Neural progenitor cell (in vitro differentiated cells): ENCODE data around the gene PARN. TPM values are rescaled to one million over a fixed set of nuclear protein-coding genes. Genes with fewer than 3 reads are reported as not detected.
A peak's percentile ranks its signal among the peaks of the same experiment; 100 is the strongest.

Experiments used
- DNase-seq: peaks from one replicate; pipeline ENCODE4 v3.0.0-alpha.2; 2016; ENCODE audit warnings: low spot score
- H2AFZ ChIP-seq: fragments of 200-600 bp; sonication (generic); replicated peaks from 2 replicates; pipeline ENCODE4 v1.6.1; 2016; ENCODE audit warnings: antibody characterized with exemption
- H3F3A ChIP-seq: fragments of 200-600 bp; sonication (generic); 2 replicates; pipeline ENCODE4 v1.6.1; 2016; ENCODE audit warnings: antibody characterized with exemption, low read depth
- H3K27ac ChIP-seq: fragments of 200-600 bp; sonication (generic); 2 replicates; pipeline ENCODE4 v1.5.1; 2016; ENCODE audit warnings: mild to moderate bottlenecking
- H3K27me3 ChIP-seq: fragments of 200-600 bp; sonication (generic); 2 replicates; pipeline ENCODE4 v1.6.1; 2016; ENCODE audit warnings: mild to moderate bottlenecking, moderate library complexity
- H3K36me3 ChIP-seq: fragments of 200-600 bp; sonication (generic); 2 replicates; pipeline ENCODE4 v1.5.1; 2016
- H3K4me1 ChIP-seq: fragments of 200-600 bp; sonication (generic); 2 replicates; pipeline ENCODE4 v1.6.1; 2016; ENCODE audit warnings: mixed run types
- H3K4me2 ChIP-seq: fragments of 200-600 bp; sonication (generic); 2 replicates; pipeline ENCODE4 v1.6.1; 2016
- H3K4me3 ChIP-seq: fragments of 200-600 bp; sonication (generic); 2 replicates; pipeline ENCODE4 v1.5.1; 2016
- H3K79me2 ChIP-seq: fragments of 200-600 bp; sonication (generic); 2 replicates; pipeline ENCODE4 v1.6.1; 2016; ENCODE audit warnings: low read depth
- H3K9ac ChIP-seq: fragments of 200-600 bp; sonication (generic); 2 replicates; pipeline ENCODE4 v1.6.1; 2016
- H3K9me3 ChIP-seq: fragments of 200-600 bp; sonication (generic); 2 replicates; pipeline ENCODE4 v1.5.1; 2016; ENCODE audit warnings: low read depth
- H4K20me1 ChIP-seq: fragments of 200-600 bp; sonication (generic); 2 replicates; pipeline ENCODE4 v1.6.1; 2016; ENCODE audit warnings: low read depth
- H3K27ac Mint-ChIP-seq: 3 replicates; pipeline ENCODE4 v1.8.0; 2021; ENCODE audit warnings: mixed read lengths
- H3K27me3 Mint-ChIP-seq: 2 replicates; pipeline ENCODE4 v1.8.0; 2022; ENCODE audit warnings: low read depth, mild to moderate bottlenecking, inconsistent platforms, moderate library complexity, mixed read lengths; ENCODE audit not compliant: insufficient read depth
- H3K36me3 Mint-ChIP-seq: 3 replicates; pipeline ENCODE4 v1.8.0; 2021; ENCODE audit warnings: mixed read lengths
- H3K4me1 Mint-ChIP-seq: 3 replicates; pipeline ENCODE4 v1.8.0; 2021; ENCODE audit warnings: mixed read lengths
- H3K4me3 Mint-ChIP-seq: 3 replicates; pipeline ENCODE4 v1.8.0; 2021; ENCODE audit warnings: mild to moderate bottlenecking, moderate library complexity, mixed read lengths
- H3K9me3 Mint-ChIP-seq: 3 replicates; pipeline ENCODE4 v1.8.0; 2020; ENCODE audit warnings: mixed read lengths
- EZH2 ChIP-seq: fragments of 200-600 bp; sonication (generic); IDR thresholded peaks from 2 replicates; pipeline ENCODE4 v1.6.1; 2017; ENCODE audit warnings: antibody characterized with exemption, mild to moderate bottlenecking, moderate library complexity
- EZH2phosphoT487 ChIP-seq: fragments of 200-600 bp; sonication (generic); IDR thresholded peaks from 2 replicates; pipeline ENCODE4 v1.6.1; 2017; ENCODE audit warnings: antibody characterized with exemption
- total RNA-seq: library from RNA; depleted of rRNA; stranded (reverse); fragments of >200 nt; gene quantifications from 2 replicates; pipeline ENCODE4 v1.2.3, GENCODE V29; 2015; ENCODE audit warnings: low replicate concordance
- TF ChIP-seq, protein P1 (sequence below): fragments of 200-600 bp; sonication (generic); IDR thresholded peaks from 2 replicates; pipeline ENCODE4 v1.5.1; 2017; ENCODE audit warnings: antibody characterized with exemption, mild to moderate bottlenecking

Gene PARN
- total RNA-seq, 1 donor from 2014 or later, result 53.5 TPM

DNA sequence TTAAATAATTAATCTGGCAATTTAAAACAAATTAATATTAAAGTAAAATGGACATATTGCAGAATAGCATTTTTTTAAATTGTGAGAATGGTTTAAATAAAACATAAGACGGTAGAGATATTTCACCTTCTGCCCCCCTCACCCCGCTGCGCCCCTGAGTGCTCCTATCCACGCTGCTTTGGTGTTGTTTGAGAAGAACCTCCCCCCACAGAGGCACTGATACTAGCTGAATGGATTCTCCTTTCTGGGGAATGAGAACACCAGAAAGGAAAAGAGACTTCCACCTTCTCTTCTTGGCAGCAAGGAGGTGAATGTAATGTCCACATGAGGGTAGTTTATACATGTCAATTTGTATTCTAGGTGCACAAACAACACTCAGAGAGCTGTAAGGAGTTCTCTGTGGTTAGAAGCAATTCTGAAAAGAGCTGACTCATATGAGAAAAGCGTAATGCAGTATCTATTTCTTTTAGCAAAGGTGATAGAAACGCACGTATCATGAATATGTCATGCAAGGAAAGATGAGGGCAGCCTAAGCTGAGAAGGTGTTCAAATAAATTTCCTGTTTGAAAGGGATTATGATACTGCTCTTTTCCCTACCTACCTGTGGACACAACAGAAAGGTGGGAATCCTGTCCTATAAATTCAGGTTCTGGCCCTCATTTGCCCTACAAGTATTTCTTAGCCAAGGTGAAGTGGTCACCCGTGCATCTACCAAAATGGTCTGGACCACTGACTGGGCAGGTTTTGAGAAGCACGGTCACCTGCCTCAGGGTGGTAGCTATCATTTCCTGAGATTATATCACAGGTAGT, 126.9 kb downstream of the PARN start:
- no peaks in the 10 kb centered on the region for H3F3A ChIP-seq
- H3K4me1 Mint-ChIP-seq, result peaks cover 11% of the 10 kb centered on the region
- H3K27ac ChIP-seq, result no peak overlapping the region
- TF ChIP-seq EZH2phosphoT487 (no peak), EZH2 (no peak)
- TF ChIP-seq, protein P1, sequence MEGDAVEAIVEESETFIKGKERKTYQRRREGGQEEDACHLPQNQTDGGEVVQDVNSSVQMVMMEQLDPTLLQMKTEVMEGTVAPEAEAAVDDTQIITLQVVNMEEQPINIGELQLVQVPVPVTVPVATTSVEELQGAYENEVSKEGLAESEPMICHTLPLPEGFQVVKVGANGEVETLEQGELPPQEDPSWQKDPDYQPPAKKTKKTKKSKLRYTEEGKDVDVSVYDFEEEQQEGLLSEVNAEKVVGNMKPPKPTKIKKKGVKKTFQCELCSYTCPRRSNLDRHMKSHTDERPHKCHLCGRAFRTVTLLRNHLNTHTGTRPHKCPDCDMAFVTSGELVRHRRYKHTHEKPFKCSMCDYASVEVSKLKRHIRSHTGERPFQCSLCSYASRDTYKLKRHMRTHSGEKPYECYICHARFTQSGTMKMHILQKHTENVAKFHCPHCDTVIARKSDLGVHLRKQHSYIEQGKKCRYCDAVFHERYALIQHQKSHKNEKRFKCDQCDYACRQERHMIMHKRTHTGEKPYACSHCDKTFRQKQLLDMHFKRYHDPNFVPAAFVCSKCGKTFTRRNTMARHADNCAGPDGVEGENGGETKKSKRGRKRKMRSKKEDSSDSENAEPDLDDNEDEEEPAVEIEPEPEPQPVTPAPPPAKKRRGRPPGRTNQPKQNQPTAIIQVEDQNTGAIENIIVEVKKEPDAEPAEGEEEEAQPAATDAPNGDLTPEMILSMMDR, result no peak
- H3K4me3 ChIP-seq, result no peak overlapping the region
- DNase-seq, result no peak
- H3K9me3 ChIP-seq, result no peaks in the 10 kb centered on the region
- no peak overlapping the region for H3K4me2 ChIP-seq
- H3K27ac Mint-ChIP-seq, result no peak overlapping the region
- no peak overlapping the region for H3K4me3 Mint-ChIP-seq
- no peaks in the 10 kb centered on the region for H3K79me2 ChIP-seq
- H3K9ac ChIP-seq, result no peak overlapping the region
- no peaks in the 10 kb centered on the region for H3K27me3 ChIP-seq
- H3K27me3 Mint-ChIP-seq, result peaks cover 2% of the 10 kb centered on the region
- H4K20me1 ChIP-seq, result no peaks in the 10 kb centered on the region
- no peaks in the 10 kb centered on the region for H3K36me3 Mint-ChIP-seq
- H3K36me3 ChIP-seq, result no peaks in the 10 kb centered on the region
- no peaks in the 10 kb centered on the region for H3K9me3 Mint-ChIP-seq
- H2AFZ ChIP-seq, result no peak overlapping the region
- H3K4me1 ChIP-seq, result peaks cover 20% of the 10 kb centered on the region

DNA sequence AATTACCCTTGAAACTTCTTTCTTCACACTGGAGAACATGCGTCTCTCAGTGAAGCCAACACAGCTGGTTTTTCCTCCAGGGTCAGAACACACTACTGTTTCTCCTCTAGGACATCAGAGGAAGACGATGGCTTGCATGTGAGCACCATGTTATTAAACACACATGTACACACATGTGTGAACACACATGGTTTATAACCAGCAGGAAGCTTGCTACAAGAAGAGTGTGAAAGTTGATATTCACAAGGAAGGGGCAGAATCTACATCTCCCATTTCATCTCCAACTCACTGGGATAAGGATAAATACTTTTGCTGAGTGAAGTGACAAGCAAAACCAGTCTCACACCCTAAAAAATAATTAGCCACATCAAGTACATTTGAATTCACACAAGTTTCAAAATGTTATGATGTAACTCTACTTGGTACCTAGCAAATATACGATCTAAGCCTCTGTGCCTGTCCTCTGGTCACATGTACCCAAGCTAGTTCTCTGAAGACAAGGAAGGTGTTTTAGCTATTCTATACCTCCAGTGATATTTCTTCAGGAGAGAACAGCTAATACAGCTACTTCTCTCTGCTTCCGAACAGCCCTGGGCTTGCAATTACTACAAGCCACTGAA, 127.7 kb downstream of the PARN start:
- H3K36me3 ChIP-seq, result no peaks in the 10 kb centered on the region
- Mint-ChIP-seq H3K4me1 (peaks cover 11% of the 10 kb centered on the region), H3K27ac (no peak overlapping the region), H3K27me3 (peaks cover 2% of the 10 kb centered on the region), H3K4me3 (no peak overlapping the region), H3K9me3 (no peaks in the 10 kb centered on the region), H3K36me3 (no peaks in the 10 kb centered on the region)
- no peak overlapping the region for H3K4me2 ChIP-seq
- no peak overlapping the region for H3K4me3 ChIP-seq
- no peak for TF ChIP-seq EZH2
- no peak overlapping the region for H3K9ac ChIP-seq
- no peak for DNase-seq
- no peak overlapping the region for H3K27ac ChIP-seq
- no peaks in the 10 kb centered on the region for H3K27me3 ChIP-seq
- H3K9me3 ChIP-seq, result no peaks in the 10 kb centered on the region
- H4K20me1 ChIP-seq, result peaks cover under 1% of the 10 kb centered on the region
- H3K4me1 ChIP-seq, result peaks cover 22% of the 10 kb centered on the region
- no peaks in the 10 kb centered on the region for H3F3A ChIP-seq
- H2AFZ ChIP-seq, result no peak overlapping the region
- H3K79me2 ChIP-seq, result no peaks in the 10 kb centered on the region

DNA sequence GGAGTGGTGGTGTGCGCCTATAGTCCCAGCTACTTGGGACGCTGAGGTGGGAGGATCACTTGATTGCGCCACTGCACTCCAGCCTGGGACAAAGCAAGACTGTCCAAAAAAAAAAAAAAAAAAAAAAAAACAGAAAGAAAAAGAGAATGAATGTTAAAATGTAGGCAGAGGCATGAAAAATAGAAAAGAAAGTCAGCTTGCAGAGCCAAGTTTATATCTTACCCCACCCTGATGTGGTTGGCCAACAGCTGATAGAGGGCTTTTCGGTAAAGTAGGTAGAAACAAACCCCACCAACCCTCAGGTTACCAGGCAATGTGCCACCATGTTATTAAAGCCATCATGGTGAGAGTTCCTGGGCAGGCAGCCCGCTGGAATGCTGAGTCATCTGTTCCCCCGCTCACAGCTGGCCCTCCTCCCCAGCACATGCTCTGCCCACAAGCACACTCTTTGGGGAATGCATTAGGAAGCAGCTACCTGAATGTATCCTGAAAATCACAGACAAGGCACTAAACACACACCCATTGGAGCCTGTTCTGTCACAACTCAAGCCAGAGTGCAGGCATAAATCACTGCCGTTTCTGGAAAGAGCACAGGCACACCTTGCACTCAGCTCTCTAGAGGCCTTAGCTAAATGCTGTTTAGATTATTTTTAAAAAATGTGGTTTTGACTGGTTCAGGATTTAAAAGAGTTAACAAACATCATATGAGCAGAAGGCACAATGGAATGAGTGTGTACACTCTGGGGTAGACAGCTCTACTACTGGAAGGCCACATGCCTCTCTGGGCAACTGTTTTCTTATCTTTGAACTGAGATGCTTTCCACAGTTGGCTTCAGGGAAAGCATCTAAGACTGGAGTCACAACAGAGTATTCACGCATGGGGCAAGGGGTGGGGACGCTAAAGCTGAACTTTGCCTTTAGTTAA, 128.5 kb downstream of the PARN start:
- no peak overlapping the region for H2AFZ ChIP-seq
- no peaks in the 10 kb centered on the region for H3K79me2 ChIP-seq
- peak; percentile 63 for DNase-seq
- Mint-ChIP-seq H3K9me3 (no peaks in the 10 kb centered on the region), H3K27me3 (peaks cover 2% of the 10 kb centered on the region), H3K4me1 (peaks cover 17% of the 10 kb centered on the region), H3K4me3 (peak overlapping the region; percentile 54), H3K36me3 (no peaks in the 10 kb centered on the region), H3K27ac (no peak overlapping the region)
- peaks cover 29% of the 10 kb centered on the region for H3K4me1 ChIP-seq
- no peaks in the 10 kb centered on the region for H3K9me3 ChIP-seq
- no peak overlapping the region for H3K4me3 ChIP-seq
- no peaks in the 10 kb centered on the region for H3K27me3 ChIP-seq
- no peaks in the 10 kb centered on the region for H3F3A ChIP-seq
- no peaks in the 10 kb centered on the region for H3K36me3 ChIP-seq
- TF ChIP-seq EZH2phosphoT487, result no peak
- TF ChIP-seq, protein P1, result no peak
- TF ChIP-seq EZH2, result no peak
- H3K9ac ChIP-seq, result no peak overlapping the region
- H4K20me1 ChIP-seq, result peaks cover 8% of the 10 kb centered on the region
- H3K27ac ChIP-seq, result no peak overlapping the region
- no peak overlapping the region for H3K4me2 ChIP-seq
